Suprapubic skin (tissue), 3 donors: Measurements from ENCODE around the gene ROBO1.

Experiments
- CTCF ChIP-seq, 2 donors: fragments of 200-600 bp in 1 of 2; fragments of 450-650 bp in 1 of 2; sonication (generic) in 1 of 2; IDR thresholded peaks; one replicate each; pipeline ENCODE4 v1.5.1; 2016 to 2019; ENCODE audit warnings: antibody characterized with exemption in 2 of 2, mild to moderate bottlenecking in 1 of 2, moderate library complexity in 1 of 2
- POLR2AphosphoS5 ChIP-seq, 3 donors: sonication (generic); formaldehyde crosslinking; IDR thresholded peaks; one replicate each; pipeline ENCODE4 v1.6.1; 2017; ENCODE audit warnings: antibody characterized with exemption in 3 of 3

- TF ChIP-seq CTCF (IDR thresholded peaks at IDR 0.05) (no peak), POLR2AphosphoS5 (IDR thresholded peaks at IDR 0.05) (no peak)
Measured at GRCh38 chr3:79257791-79258190, 510.0 kb downstream of the ROBO1 start.
